NCI-H187 (cell line): Measurements from ENCODE around the gene IFNE.

Source experiments
- DNase-seq, 2 experiments: peaks; one replicate each; lab custom pipeline; 2025; lab: John Stamatoyannopoulos, UW

Gene IFNE, protein sequence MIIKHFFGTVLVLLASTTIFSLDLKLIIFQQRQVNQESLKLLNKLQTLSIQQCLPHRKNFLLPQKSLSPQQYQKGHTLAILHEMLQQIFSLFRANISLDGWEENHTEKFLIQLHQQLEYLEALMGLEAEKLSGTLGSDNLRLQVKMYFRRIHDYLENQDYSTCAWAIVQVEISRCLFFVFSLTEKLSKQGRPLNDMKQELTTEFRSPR

GRCh38 chr9:21482213-21482612, at the start of gene IFNE:
TSS of gene IFNE (minus strand) at chr9:21482313. CDS start at chr9:21481694, 619 bp downstream.
- no peak for DNase-seq

DNA sequence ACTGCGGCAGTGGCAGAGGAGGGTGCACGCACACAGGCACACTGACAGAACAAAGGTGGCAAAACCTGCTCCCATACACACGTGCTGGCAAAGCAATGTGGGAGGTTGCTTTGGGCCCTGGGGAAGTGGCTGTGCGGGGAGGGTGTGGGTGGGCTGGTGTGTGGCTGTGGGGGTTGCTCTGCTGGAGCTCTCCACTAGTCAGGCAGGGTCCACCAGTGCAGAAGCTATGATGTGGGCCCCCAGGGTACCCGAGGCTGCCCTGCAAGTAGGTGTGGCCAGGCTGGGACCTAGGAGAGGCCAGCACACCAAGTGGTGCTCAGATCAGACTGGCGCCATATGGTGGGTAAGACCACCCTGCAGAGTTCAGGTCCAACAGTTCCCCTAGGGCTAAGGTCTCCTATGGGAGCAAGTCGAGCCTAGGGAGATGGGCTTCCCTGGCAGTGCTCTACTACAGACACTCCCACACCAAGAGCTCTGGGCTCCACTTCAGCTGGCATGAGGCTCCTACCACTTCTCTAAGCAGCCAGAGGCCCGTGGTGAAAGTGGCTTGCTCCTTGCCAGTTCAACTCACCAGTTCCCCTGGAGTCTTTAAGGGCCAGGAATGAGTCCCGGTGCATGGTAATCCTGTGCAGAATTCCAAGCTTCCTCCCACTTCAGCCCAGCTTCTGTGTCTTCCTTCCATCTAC, 46.2 kb upstream of the IFNE start:
- no peak for DNase-seq

DNA sequence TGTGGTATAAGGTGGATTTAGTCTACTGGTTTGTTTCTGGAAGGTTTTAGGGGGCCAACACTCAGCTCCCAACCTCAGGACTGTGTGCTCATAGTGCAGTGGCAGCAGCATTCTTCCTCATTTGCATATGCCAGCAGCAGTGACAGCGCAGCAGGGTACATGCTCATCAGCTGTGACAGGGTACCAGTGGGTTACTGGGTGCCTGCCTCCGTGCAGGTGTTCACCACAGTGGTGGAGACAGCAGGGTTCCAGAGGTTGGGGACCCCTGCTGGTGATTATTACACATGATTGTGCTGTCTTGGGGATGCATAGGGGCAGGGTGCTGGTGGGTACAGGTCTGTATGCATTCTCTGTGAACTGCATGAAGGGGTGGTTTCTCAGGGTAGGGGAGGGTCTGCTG, 45.5 kb upstream of the IFNE start:
- DNase-seq, result no peak

DNA sequence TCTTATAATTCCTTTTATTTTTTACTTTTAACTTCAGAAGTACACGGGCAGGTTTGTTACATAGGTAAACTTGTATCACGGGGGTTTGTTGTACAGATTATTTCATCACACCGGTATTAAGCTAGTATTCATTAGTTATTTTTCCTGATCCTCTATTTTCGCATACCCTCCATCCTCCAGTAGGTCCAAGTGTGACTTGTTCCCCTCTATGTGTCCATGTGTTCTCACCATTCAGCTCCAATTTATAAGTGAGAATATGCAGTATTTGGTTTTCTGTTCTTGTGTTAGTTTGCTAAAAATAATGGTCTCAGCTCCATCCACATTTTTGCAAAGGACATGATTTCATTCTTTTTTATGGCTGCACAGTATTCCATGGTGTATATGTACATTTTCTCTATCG, 43.1 kb upstream of the IFNE start:
- no peak for DNase-seq

- DNase-seq, result no peak
Observed at GRCh38 chr9:21524099-21524830, 42.2 kb upstream of the IFNE start.

GRCh38 chr9:21523021-21524014, 41.2 kb upstream of the IFNE start:
- DNase-seq, result no peak

GRCh38 chr9:21522348-21522747, 40.2 kb upstream of the IFNE start:
- DNase-seq, result no peak

DNA sequence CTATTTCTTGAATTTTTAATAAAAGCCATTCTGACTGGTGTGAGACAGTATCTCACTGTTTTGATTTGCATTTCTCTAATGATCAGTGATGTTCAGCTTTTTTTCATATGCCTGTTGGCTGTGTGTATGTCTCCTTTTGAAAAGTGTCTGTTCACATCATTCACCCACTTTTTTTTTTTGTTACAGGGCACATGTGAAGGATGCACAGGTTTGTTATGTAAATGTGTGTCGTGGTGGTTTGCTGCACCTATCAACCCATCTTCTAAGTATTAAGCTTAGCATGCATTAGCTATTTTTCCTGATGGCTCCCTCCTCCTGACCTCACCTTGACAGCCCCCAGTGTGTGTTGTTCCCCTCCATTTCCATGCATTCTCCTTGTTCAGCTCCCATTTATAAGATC, 39.3 kb upstream of the IFNE start:
- DNase-seq, result no peak

- no peak for DNase-seq
Observed at GRCh38 chr9:21520501-21521228, 38.6 kb upstream of the IFNE start.

DNA sequence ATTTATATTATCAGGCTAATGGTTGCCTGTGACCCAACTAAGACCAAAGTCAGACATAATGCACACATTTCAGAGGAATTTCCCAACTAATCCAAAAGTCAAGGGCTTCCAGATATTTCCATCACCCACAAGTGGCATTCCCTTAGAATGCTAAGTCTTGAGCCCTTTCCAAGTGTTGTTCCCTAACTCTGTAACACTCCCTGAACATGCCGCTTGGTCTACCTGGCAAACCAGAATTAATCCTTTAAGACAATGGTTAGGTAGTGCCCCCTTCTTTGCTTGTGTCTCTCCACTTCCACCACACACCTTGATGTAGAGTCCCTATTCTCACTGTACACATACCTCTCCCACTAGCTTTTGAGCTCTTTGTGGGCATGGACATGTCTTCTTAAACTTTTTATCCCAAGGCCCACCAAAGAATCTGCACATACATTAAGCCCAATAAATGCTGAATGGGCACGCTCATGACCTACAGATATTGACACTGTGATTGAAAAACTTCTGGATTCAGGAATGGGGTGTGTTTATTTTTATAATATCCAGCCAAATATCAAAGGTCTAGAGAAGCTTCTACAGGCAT, 37.8 kb upstream of the IFNE start:
- no peak for DNase-seq

DNA sequence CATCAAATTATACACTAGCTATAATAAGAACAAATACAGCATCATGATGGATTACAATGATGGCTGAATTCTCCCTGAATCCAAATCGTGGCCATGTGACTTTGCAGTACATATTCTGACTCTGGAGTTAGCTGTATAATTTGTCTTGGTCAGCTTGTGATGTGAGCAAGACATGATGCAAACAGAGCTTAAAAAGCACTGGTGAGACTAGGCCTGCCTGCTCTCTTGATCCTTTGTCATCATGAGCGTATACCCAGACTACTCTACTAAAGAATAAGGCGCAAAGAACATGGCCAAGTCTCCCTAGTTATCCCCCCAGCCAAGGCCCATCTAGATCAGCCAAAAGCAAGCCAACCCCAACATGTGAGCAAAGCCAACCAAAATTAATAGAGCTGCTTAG, 34.7 kb upstream of the IFNE start:
- DNase-seq, result no peak

- no peak for DNase-seq
Observed at GRCh38 chr9:21513431-21513830, 31.3 kb upstream of the IFNE start.

DNA sequence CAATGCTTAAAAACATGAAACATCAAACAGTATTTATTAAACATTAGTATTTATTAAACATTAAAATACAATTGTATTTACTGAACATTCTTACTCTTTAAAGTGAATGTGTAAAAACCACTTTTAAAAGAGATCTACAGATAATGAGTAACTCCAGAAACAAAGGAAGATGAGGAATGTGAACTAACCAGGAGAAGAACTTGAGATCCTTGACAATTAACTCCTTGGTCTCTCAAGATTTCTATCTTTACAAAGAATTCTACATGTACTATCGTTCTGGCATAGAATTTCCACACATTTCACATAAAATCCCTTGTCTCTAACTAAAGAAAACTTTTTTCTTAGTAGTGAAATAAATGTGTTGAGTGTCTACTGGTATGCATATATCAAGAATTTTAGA, 28.7 kb upstream of the IFNE start:
- no peak for DNase-seq

- no peak for DNase-seq
Observed at GRCh38 chr9:21507483-21507790, 25.3 kb upstream of the IFNE start.

- DNase-seq, result no peak
Observed at GRCh38 chr9:21506626-21507482, 24.7 kb upstream of the IFNE start.

GRCh38 chr9:21505425-21506179, 23.5 kb upstream of the IFNE start:
- no peak for DNase-seq

DNA sequence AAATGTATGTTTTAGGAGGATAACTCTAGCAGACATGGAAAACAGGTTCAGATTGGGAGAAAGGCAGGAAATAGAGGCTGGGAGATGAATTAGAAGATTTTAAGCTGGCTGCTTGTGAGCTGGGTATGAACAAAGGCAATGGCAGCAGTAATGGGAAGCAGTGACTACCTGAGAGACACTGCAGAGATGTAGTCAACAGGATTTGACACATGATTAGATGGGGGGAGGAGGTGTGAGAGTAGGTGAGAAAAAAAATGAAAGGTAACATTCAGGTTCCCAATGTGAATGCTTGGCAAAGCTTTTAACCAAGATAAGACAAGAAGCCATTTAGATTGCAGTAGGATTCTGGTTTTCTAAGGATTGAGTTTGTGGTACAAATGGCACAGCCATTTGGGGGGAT, 22.8 kb upstream of the IFNE start:
- DNase-seq, result no peak

DNA sequence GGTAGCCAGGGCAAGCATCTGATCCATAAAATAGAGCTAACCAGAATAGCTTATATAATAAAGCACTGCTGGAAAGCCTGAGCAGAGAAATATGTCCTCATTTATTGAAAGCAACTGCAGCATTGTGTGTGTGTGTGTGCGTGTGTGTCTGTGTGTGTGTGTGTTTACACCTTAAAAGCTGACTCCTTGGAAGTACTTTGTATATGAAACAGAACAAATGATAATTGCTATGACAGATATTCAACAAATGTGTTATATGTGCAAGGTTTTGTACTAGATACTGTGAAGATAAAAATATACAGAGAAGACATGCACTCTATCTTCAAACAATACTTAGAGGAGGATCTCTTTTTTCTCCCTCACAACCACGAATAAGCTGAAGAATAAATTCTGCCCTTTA, 22.0 kb upstream of the IFNE start:
- DNase-seq, result no peak

- DNase-seq, result no peak
Observed at GRCh38 chr9:21502586-21502985, 20.5 kb upstream of the IFNE start.

DNA sequence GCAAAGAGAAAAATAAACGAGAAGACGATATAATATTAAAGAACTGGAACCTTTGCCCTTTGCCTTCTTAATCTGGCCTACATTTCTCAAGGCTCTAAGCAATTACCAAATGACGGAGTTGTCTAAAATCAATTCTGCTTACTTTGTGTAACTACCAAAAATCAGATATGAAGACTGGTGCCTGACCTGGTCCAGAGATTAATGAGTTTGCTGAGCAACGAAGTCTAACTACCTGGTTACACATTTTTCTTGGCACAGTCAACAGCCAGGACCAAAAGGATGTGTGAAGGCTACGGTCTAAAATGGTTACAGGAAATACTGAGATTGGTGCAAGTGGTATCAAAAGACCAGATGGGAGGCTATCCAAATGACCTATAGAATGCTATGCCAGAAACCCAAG, 17.8 kb upstream of the IFNE start:
- DNase-seq, result no peak
